Measurements from ENCODE around the gene XPOT. TPM values are rescaled to one million over a fixed set of nuclear protein-coding genes. Genes with fewer than 3 reads are reported as not detected.

The XPOT gene
- total RNA-seq, 2 donors from 2014 or later: 29.8 to 51.0 TPM

GRCh38 chr12:64497903-64498302 is 93.7 kb downstream of the XPOT start:
- TF ChIP-seq CTCF (IDR thresholded peaks at IDR 0.05): no peak
- Histone ChIP-seq H3K9ac (ENCODE audit: low read depth in 2 of 2, low read length in 2 of 2) (no peak overlapping the region), H3K27me3 (no peaks in the 10 kb centered on the region), H3K36me3 (peaks cover 16% of the 10 kb centered on the region), H3K4me1 (no peaks in the 10 kb centered on the region), H3K9me3 (no peaks in the 10 kb centered on the region), H3K27ac (no peak overlapping the region), H3K4me3 (no peak overlapping the region)
- no peak for DNase-seq
- intact Hi-C loops (cut with DNase I): loop anchor here (10.0 kb wide), 1 partner anchor 63 kb away; no protein-coding TSS in a partner anchor

DNA sequence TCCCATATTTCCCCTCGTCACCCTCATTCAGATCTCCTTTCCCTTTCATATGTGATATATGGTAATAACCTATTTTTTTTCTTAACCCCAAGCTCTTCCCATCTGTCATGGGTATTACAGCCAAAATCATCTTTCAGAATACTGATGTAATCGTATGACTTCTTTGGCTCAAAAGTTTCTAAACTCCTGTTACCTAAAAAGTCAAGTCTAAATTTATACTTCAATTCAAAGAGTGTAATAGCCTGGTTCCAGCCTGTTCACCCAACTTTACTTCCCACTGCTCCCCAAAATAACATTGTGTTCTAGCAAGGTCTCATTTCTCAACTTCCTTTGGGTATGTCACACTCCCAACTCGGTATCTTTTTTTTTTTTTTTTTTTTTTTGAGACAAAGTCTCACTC is 96.2 kb downstream of the XPOT start:
- no peak for TF ChIP-seq CTCF (IDR thresholded peaks at IDR 0.05)
- intact Hi-C loops (cut with DNase I): no loop called here
- H3K36me3 ChIP-seq: peaks cover 16% of the 10 kb centered on the region
- no peak overlapping the region for H3K4me3 ChIP-seq
- H3K27ac ChIP-seq: no peak overlapping the region
- no peaks in the 10 kb centered on the region for H3K27me3 ChIP-seq
- no peak overlapping the region for H3K9ac ChIP-seq (ENCODE audit: low read depth in 2 of 2, low read length in 2 of 2)
- H3K4me1 ChIP-seq: no peaks in the 10 kb centered on the region
- no peak for DNase-seq
- no peaks in the 10 kb centered on the region for H3K9me3 ChIP-seq

Other genes starting within 250 kb of the XPOT start
- 1 to 10 TPM; 3.4 to 5.5 TPM for gene KICS2, start 182.1 kb upstream of the XPOT start, total RNA-seq
- under 1 TPM; 0.74 to 0.77 TPM for gene C12orf56, start 13.6 kb upstream of the XPOT start, total RNA-seq
- gene TBK1, start 47.7 kb downstream of the XPOT start, total RNA-seq: 10 to 100 TPM; 14.8 to 21.0 TPM
- gene RASSF3, start 206.1 kb downstream of the XPOT start, total RNA-seq: 10 to 100 TPM; 52.6 to 90.3 TPM